ENCODE results near the gene MED12. TPM values are rescaled to one million over a fixed set of nuclear protein-coding genes. Genes with fewer than 3 reads are reported as not detected.

The MED12 gene
- polyA plus RNA-seq, 1 donor, result 44.2 TPM

DNA sequence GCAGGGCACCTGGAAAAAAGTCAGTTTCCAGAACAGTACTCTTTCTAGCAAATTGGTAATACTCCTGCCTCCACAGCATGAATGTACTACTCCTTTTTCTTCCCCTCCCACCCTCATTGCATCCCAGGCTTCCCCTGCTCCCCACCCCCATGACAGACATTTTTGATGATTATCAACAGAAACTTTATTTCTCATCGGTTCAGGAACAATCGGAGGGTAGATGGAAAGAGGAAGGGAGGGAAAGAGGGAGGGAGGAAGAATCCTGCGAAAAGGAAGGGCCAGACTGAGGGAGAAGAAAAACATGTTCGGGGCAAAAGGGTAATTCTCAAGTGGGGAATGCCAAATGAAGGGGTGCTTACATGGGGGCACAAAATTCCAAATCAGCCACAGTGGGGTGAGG is 11.2 kb upstream of the MED12 start:
- no peak for DNase-seq (ENCODE audit: low read depth)

DNA sequence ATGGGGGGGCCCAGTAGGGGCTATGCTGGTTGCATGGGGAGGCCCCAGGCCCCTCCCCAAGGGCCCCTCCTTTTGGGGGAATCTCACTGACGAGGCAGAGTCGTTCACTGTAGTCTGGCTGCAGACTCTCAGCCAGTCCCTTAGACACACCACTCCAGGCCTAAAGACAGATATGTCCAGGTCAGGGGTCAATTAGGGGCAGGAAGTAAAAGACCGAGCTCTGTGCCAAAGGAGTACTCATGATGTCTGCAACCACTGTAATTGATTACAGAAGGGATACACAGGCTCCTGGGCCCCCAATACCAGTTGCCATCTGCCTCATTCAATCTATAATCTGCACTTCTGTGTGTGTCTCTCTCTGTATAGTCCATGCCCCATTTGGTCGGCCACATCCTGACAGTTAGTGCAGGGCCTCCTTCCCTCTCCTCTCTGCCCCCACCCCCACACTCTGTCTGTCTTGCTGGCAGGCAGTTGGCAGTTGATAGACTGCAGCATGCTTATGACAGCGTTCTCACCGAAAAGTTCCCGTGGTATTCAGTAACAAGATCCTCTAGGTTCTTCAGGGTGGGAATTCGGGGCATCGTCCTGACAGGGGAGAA is 10.5 kb upstream of the MED12 start:
- DNase-seq (ENCODE audit: low read depth), result no peak

DNA sequence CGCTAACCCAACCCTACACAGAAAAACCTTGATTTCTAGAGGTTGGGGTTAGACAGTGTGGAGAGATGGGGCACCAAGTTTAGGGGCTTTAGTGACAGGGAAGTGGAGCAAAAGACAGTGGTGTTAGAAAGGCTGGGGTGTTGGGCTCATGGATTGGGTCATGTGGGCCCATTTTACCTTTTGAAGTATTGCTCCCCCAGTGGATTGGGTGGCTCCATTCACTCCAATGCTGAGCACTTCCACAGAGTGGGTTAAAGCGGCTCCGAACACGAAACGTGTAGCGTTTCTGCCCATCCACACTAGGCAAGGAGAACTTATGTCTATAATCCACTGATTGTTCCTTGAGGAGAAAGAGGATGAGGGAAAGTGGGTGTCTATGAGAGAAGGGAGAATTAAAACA is 9.3 kb upstream of the MED12 start:
- DNase-seq (ENCODE audit: low read depth), result no peak

DNA sequence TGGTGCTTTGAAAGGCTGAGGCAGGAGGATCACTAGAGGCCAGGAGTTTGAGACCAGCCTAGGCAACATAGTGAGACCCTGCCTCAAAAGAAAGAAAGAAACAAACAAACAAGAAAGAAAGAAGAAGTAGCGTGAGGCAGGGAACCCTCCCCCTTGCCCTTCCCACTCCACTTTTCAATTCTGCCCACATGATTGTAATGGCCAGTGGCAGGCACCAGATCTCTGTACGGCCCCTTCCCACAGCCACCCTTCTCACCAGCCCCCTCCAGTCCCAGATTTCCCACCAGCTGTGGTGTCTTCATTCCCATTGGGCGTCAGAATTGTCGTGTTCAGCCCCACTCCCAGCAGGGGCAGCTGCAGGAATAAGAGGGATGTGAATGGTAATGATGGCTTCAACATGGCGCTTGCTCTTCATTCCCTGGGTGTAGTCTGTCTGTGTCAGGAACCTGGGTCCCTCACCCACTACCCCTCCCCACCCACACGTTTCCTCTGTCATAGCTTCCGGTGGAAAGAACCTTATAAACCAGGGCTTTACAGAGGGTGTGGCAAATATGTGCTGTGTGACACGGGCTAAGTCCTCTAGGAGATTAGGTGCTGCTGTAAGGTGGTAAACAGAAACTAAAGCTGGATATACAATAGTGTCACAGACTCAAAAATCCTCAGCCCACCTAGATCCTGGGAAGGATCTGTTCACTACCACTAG is 7.1 kb upstream of the MED12 start, which contains the start of gene IL2RG:
IL2RG (minus strand) TSS at position 437 of the 703 bp plus-strand sequence; CDS start at position 399, 38 bp downstream.
- no peak for DNase-seq (ENCODE audit: low read depth)

DNA sequence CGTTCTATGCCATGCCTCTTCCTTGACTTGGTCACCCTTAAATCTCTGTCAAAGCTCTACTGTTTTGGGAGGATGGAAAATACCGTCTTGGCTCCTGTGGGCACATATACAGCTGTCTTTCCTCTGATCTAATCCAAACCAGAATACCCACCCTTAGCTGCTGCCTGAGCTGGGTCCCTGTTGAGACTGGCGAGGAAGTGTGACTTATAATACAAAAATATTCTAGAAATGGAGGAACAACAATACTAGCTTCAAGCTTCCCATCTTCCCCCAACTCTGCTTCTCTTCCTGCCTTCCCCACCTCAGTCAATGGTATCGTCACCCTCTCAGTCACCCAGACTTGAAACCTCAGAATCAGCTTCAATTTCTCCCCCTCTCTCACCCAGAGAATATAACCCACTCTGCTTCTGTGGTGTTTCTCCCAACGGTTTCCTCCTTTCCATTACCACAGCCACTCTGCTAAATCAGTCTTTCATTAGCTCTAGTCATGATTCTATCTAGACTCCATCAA is 6.4 kb upstream of the MED12 start:
- DNase-seq (ENCODE audit: low read depth), result no peak

DNA sequence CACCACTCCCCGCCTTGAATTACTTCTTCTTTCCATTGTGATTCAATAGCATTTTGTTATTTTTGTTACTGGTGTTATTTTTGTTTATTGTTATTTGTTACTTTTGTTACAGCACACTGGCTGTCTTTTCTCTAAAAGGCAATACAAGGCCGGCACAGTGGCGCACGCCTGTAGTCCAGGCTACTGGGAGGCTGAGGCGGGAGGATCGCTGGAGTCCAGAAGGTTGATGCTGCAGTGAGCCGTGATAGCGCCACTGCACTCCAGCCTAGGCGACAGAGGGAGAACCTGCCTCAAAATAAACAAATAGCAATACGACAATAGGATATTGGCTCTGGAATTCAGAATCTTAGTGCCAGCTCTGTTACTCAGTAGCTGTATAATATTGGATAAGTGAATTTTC is 1.0 kb upstream of the MED12 start:
- no peak for DNase-seq (ENCODE audit: low read depth)

DNA sequence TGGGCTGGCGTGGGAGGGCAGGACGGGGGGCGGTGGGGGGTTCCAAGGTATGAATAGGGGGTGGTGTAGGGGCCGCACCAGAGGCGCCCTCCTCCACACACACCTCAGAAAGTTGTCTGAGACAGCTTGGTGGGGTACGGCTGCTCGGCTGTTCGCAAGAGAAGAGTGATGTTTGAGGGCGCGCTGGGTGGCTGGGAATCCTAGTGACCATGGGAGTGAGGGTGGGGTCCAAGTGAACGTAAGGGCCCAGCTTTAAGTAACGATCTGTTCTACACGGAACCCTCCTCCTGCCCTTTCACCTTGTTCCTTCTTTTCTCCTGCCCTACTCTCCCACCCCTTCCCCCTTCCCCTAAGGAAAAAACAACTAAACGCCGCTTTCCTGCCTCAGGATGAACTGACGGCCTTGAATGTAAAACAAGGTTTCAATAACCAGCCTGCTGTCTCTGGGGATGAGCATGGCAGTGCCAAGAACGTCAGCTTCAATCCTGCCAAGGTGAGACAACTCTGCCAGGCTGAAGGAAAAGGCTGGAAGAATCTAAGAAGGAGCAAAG is 664 bp downstream of the MED12 start:
- DNase-seq (ENCODE audit: low read depth), result no peak

DNA sequence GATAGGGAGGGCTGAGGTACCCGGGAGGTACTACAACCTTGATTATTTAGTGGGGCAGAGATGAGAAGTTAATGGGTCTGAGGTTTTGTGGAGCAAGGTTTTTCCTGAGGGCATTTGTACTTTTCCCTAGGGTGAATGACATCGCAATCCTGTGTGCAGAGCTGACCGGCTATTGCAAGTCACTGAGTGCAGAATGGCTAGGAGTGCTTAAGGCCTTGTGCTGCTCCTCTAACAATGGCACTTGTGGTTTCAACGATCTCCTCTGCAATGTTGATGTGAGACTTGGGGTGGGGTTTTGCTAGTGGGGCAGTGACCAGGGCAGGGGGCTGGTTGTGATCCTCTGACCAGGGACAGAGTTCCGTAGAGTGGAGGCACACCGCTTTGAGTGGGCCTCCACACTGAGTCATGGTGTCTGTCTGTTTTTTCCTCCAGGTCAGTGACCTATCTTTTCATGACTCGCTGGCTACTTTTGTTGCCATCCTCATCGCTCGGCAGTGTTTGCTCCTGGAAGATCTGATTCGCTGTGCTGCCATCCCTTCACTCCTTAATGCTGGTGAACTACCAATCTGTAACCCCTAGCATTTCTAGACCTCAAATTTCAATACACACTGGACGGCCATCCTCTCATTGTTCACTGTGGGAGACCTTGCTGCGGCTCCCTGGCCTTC is 9.9 kb downstream of the MED12 start:
- DNase-seq (ENCODE audit: low read depth), result no peak

DNA sequence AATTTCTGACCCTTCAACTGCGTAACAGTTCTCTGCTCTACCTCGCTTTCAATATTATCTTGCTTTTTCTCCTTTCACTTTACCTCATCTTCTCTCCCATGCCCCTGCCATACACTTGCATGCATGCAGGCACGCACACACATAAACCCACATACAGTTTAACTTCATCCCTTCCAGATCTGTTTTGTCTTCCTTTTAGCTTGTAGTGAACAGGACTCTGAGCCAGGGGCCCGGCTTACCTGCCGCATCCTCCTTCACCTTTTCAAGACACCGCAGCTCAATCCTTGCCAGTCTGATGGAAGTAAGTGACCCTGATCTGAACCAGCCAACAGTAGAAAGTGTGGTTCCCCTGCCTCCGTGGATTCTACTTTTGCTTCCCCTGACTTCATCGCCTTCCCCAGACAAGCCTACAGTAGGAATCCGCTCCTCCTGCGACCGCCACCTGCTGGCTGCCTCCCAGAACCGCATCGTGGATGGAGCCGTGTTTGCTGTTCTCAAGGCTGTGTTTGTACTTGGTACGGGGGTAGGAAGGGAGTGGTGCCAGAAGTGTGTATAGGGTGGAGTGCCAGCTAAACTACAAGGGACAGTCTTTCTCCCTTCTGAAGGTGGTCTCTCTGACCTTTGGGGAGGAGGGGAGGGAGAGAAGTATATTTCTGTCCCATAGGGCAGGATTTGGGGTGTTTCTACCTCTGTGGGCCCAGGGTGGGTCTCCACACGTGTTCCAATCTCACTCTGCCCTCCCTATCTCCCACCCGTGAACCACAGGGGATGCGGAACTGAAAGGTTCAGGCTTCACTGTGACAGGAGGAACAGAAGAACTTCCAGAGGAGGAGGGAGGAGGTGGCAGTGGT is 10.7 kb downstream of the MED12 start:
- no peak for DNase-seq (ENCODE audit: low read depth)

DNA sequence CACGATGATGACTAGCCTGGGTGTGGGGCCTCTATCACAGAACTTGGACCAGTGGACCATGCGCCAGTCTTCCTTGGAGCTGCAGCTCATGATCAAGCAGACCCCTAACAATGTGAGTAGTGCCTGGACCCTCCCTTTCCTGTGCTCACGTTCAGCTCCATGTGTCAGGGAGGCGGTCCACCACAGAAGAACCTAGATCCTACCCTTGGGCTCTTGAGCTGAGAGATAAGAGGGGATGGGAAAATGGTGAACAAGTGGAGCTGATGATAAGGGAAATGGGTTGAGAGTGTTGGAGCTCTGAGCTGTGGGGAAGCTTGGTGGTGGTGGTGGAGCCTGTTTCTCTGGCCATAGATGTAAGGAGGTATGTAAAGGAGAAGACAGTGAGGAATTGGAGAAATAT is 13.1 kb downstream of the MED12 start:
- no peak for DNase-seq (ENCODE audit: low read depth)

DNA sequence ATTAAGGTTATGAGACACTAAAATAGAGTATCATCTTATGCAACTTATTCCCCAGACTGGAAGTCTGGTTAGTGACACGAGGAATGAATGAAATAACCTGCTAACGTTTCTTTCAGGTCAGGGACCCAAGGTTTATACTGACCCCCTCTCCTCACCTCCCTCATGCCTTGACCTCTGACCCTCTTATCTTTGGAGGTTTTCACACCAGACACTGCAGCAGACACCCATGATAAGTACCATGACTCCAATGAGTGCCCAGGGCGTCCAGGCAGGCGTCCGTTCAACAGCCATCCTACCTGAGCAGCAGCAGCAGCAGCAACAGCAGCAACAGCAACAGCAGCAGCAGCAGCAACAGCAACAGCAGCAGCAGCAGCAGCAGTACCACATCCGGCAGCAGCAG is 22.0 kb downstream of the MED12 start:
- DNase-seq (ENCODE audit: low read depth), result no peak

DNA sequence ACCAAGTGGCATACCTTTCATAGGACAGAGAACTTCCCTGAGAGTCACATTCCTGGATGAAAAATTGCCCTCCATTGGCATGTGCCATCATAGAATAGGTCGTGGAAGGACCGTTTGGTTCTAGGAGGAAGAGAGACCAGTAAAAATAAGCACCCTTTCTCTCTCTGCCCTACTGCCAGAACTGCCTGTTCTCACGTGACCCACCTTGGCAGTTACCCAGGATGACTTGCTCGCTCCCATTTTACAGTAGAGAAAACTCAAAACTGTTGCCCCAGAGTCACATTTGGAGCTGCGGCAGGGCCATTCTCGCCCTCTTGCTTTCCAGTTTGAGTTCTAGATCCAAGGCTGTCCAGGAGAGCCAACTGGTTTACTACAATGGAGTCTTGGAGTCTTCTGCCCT is 25.1 kb downstream of the MED12 start:
- DNase-seq (ENCODE audit: low read depth), result no peak

DNA sequence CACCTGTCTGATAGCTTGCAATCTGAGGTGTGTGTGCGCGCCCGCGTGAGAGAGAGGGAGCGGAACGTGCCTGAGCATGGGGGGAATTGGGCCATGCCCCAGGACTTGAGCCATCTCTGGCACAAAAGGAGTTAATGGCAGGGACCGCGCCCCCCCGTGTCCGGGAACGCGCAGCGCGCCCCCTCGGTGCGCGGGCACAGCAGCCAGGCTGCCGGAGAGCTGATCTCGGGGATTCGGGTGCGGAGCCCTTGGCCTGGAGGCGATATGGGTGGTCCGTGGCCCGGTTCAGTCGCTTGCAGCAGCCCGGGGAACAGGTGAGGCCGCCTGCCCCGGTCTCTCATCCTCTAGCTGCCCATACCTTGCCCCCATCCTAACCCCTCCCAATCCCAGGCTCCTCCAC is 26.3 kb downstream of the MED12 start, which contains the start of gene NLGN3:
NLGN3 (plus strand) TSS at position 191 of the 400 bp plus-strand sequence. CDS start 2,909 bp downstream, outside the sequence.
- DNase-seq (ENCODE audit: low read depth), result no peak

DNA sequence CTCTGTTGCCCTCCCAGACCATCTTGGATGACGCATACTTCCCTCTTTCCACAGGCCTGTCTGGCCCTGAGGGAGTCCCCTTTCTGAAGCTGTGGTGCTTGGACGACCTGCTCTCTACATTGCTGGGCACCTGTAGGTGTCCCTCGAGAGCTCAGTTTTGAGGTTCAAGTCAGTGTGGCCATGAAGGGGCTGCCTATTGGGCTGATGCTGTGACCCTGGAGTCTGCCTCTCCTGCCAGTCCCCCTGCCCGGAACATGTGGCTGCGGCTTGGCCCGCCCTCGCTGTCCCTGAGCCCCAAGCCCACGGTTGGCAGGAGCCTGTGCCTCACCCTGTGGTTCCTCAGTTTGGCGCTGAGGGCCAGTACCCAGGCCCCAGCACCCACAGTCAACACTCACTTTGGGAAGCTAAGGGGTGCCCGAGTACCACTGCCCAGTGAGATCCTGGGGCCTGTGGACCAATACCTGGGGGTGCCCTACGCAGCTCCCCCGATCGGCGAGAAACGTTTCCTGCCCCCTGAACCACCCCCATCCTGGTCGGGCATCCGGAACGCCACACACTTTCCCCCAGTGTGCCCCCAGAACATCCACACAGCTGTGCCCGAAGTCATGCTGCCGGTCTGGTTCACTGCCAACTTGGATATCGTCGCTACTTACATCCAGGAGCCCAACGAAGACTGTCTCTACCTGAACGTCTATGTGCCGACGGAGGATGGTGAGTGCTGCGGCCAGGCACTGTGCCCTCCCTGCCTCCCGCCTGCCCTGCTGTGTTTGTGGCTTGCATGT is 29.3 kb downstream of the MED12 start:
- no peak for DNase-seq (ENCODE audit: low read depth)

DNA sequence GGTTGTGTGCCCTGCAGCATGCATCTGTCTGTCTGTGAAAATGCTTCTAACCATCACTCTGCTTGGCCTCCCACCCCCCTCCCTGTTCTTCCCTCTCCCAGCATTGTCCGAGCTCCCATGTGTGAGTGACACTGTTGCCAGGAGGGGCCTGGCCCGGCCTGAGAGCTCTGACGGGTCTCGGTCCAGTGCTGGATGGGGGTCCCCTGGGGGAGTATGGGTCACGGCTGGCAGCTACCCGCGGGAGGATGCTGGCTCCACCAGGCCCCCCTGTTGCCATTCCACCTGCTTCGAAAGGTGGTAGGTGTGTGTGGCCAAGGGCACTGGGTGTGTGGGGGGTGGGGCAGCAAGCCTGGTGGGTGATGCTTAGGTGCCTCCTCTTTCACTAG is 29.9 kb downstream of the MED12 start:
- DNase-seq (ENCODE audit: low read depth), result no peak

DNA sequence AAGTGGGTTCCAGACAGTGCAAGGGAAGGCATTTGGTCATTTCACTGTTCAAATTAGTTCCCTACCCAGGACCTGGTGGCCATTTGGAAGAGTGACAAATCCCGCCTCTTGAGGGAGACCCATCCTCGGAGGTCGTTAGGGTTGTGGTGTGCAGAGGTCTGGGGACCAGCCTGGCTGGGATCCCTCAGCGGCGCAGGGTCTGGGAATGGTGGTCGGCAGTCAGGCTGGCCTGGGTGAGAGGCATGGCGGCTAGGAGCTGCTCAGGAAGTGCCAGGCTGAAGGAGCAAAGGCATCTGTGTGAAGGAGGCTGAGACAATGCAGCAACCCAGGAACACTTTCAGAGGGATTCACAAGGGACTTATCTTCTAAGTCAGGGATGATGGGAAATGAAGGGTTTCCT is 33.0 kb downstream of the MED12 start:
- DNase-seq (ENCODE audit: low read depth), result no peak

DNA sequence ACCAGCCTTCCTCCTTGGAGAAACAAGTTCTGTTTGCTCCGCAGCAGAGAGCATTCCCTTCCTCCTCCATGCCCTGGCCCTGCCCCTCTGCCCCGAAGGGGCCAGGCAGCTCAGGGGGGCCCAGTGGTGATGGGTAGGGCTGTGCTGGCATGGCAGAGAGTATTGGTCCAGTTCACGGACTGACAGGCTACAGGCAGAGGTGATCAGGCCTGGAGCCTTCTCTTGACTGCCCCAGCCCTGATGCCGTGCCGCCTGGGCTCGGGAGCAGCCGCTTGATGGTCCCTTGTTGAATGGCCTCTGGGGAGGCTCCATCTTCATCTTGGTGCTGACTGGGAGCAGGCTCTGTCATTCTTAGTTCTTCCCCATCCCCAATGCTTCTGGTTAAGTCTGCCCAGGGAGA is 35.8 kb downstream of the MED12 start:
- DNase-seq (ENCODE audit: low read depth), result no peak

DNA sequence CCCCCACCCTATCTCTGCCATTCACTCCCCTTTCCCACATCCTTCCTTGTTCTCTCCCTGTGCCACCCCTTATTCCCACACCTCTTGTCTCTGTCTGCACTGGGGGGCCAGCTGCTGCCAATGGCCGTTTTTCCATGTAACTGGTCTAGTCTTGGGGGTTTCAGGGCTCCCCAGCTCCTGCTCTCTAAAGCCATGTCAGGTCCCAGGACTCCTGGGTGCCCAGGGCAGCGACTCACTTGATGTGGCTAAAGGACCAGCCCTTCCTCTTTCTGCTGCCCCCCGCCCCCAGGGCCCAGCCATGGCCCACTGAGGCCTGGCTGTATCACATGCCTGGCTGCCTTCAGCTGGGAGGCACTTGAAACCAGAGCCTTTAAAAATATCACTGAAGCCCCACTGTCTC is 36.2 kb downstream of the MED12 start:
- DNase-seq (ENCODE audit: low read depth), result no peak

DNA sequence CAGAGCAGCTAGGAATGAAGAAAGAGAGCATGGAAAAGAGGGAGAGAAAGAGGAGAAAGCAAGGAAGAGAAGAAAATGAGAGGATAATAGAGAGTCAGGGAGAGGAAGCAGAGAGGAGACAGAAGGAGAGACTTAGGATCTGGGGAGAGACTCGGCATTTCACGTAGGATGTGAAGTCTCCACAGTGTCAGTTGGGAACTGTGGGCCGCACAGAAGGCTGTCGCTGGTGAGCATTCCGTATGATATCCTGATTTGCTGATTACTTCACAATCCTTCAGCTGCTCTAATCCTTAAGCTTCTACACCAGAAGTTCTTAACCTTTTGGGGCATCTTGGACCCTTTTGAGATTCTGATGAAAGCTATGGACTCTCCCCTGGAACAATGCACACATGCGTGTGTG is 40.2 kb downstream of the MED12 start:
- DNase-seq (ENCODE audit: low read depth), result no peak

DNA sequence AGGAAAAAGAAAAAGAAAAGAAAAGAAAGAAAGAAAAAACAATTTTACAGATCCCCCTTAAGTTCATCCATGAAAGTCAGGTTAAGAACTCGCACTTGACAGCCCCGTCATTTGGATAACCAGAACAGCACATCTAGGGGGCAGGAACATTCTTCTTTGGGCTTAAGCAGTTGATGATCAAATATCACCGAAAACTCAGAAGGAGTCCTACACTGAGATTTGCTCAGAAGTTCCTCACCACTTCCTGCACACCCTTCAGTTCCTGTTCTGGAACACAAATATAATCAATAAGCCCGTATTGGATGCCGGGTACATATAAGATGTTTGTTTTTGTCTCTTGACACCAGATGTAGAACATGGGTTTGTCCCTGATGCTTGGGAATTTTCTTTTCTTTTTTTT is 40.9 kb downstream of the MED12 start:
- no peak for DNase-seq (ENCODE audit: low read depth)

DNA sequence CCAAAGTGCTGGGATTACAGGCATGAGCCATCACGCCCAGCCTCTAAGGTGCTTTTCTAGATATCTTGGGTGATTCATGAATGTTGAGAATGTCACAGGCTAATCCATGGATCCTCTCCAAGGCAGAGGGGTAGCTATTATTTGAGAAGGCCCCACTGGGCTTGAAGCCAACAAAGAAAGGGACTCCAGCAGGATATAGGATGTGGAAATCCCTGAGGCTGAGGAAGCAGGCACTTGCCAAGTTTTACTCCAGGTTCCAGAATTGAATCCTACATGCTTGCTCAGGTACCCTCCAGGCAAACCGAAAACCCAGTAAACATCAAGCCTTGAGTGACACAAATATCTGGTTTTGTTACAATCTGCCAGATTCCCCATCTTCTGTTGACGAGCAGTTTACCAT is 42.1 kb downstream of the MED12 start:
- no peak for DNase-seq (ENCODE audit: low read depth)
